HG03196 (cell line): ENCODE measurements around the gene SRSF10.
A peak's percentile ranks its signal among the peaks of the same experiment; 100 is the strongest.
"Not testable (repeated sequence)": the region's sequence is repeated elsewhere in the genome, so short reads cannot be mapped to it uniquely, and the experiment has no call there.

Source experiments
- ATAC-seq: cut with Tn5 transposase; IDR thresholded peaks from one replicate; pipeline ENCODE4 v1.9.1; 2021; ENCODE audit not compliant: unreplicated experiment

Gene SRSF10

DNA sequence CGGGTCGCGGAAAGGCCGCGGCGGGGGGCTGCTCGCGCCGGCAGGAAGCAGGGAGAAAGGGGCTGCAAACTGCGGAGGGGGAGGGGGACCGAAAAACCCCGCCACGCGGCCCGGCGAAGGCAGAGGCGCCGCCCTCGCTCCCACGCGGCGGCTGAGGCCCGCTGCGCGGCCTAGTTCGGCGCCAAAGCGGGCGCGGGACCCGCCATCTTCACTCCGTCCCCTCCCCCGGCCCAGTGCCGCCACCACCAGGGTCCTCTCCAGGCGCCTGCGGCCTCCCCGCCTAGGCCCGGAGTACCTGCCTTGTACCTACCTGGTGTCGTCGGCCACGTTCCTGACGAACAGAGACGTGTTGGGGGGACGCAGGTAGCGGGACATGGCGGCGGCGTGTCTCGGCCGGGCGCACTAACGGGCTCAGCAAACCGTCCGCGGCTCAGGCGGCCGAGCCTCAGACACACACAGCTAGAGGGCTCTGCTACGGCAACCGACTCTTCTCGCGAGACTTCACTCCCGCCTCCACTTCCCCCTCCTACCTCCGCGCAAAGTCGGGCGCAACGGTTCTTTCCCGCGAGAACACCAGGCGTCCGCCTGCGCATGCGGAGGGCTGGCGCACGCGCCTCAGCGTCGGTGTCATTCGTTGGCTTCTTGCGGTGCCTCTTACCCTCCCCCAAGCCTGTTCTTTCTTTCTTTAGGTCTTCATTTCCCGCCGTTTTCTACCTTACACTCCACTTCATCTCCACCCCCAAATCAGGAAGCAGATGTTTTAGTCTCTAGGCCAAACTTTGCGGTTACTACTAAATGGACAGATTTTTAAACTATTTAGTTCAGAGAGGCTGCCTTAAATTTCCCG is at the start of gene SRSF10:
Gene SRSF10 (minus strand): TSS at position 447 of the 847 bp plus-strand sequence. CDS start 72 bp downstream, at position 375.
- peak; percentile 93 for ATAC-seq

DNA sequence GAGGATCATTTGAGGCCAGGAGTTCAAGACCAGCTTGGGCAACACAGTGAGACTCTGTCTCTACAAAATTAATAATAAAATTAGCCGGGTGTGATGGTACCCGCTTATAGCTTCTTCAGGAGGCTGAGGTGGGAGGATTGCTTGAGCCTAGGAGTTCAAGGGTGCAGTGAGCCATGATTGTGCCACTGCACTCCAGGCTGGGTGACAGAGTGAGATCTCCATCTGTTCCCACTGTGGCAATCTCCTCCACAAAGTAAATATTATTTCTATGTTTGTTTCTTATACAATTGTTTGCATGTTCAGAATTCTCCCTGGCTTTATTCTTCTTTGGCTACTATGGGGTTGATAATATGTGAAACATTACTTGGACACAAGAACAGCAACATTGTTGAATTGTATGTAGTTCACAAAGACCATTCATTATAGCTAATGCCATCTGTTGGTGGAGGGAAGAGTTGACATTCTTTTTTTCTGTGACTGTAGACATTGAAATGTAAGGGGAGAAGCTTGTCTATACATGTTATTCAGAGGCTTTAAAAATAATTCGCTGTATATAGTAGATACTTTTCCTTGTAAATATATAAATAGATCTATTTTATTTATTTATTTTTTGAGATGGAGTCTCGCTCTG is 47.8 kb upstream of the SRSF10 start:
- ATAC-seq = no peak

DNA sequence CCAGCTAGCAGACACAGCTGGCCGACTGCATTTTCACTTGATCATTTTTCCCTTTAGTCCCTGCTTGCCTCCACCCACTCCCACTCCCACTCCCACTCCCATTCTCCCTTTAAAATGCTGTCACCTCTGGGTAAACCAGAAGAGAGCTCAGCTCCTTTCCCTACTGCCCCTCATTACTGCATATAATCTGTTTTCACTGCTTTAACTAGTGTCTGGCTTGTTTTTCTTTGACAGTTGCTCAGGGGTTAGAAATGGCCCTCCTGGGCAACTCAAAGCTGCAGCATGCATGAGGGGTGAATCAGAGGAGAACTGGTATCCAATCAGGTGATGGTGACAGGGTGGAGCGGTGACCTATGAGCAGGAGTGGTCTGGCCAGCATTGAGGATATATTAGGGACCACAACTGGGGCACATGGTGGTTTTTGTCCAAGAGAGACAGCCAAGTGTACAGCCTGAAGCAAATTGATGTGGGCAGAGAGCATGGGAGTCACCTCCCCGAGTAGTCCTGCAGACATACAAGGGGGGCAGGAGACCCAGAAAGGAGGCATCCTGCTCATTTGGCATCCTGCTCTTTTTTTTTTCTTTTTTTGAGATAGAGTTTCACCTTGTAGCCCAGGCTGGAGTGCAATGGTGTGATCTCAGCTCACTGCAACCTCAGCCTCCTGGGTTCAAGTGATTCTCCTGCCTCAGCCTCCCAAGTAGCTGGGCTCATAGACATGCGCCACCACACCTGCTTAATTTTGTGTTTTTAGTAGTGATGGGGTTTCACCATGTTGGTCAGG is 42.6 kb upstream of the SRSF10 start:
- ATAC-seq = no peak

DNA sequence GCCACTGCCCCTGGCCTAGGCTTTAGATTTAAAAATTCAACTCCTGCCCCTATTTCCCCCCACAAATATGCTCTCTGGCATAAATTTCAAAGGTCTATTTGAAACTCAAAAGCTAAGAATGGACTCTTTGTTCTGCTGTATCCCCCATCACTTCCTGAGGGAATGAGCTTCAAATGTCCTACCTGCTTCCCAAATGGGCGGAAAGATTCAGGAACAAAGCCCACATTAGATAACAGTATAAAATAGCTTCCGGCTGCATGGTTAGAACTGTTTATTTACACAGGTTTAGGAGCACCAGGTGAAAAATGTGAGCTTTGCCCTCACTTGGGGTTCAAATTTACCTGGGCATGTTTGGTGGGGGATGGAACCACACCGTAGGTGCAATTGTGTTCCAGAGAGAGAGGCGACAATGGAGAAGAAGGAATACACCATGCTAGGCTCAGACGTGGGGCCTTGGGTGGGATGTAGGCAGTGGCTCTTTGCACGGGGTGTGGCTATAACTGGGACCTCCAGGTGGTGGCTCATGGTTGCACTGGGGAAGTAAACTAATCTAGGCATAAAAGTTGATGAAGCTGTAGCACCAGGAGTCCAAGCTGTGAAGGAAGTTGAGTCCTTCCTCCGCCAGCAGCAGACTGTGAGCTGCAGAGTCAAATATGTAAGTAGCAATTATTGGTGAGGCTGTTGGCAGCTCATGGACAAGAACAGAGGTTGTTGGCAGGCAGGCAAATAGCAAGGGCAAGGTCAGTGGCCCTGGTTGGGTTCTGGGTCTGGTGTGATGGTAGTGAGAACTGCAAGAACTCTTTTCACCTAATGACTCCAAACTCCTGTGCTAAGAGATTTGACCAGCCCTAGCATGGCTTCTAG is 41.5 kb upstream of the SRSF10 start:
- no peak for ATAC-seq

DNA sequence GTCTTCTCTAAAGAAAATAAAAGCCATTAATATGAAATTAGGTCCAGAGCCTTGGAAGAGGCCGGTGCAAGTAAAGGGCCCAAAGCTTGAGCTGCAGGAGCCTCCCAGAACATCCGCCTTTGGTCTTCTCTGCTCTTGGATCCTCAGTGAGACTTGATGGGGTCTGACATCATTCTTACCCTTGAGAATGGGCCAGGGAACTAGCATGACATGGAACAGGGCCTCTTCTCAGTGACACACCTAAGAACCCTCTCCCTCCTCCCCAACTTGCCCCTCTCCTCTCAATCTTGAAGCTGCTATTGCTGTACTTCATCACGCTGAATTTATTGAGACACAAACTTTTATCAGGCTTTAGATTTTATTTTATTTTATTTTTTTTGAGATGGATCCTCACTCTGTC is 40.3 kb upstream of the SRSF10 start:
- no peak for ATAC-seq

DNA sequence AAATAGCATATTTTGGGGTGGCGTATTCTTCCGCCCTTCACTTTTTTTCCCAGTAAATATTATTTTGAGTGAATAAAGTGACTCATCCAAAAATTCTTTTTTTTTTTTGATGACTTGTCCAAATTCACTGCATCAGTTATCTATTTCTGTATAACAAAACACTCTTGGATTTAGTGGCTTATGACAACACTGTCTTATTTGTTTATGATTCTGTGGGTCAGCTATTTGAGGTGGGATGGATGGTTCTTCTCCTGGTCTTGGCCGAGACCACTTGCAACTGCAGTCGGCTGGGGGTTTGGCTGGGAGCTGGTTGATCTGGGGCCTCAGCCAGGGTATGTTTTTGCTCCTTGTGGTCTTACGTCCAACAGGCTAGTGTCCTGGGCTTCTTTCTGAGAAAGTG is 39.9 kb upstream of the SRSF10 start:
- no peak for ATAC-seq

DNA sequence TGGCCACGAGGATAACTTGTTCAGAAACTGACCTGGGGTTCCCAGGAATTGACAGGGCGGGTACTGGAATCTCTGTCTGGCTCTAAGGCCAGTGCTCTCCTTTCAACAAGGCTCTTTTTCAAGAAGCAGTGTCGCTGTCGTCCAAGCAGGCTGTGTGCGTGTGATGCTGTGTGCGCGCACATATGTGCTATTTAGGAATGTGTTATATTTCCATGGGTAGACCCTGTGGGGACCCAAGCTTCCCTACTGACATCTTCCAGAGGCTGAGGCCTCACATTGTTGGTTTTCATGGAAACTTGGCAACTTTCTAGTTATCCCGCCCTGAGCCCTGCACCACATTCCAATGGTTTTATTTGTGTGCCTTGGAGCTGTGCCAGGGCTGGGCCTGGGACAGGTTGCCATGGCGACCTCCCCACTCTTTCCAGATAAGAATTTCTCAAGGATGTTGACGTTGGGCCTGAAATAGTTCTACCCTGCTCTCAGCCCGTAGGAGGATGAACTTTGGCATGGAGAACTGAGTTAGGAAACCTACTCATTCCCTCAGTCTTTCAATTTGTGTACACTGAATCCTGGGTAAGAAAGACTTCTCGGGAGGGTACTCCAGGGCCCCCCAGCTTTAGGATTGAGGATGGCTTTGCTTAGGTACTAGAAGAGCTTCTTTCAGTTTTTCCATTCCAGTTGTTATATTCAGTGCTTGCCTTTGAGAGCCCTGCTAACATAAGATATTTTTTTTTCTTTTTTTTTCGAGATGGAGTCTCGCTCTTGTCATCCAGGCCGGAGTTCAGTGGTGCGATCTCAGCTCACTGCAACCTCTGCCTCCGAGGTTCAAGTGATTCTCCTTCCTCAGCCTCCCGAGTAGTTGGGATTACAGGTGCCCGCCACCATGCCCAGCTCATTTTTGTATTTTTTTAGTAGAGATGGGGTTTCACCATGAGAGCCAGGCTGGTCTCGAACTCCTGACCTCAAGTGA is 38.8 kb upstream of the SRSF10 start:
- ATAC-seq = no peak

DNA sequence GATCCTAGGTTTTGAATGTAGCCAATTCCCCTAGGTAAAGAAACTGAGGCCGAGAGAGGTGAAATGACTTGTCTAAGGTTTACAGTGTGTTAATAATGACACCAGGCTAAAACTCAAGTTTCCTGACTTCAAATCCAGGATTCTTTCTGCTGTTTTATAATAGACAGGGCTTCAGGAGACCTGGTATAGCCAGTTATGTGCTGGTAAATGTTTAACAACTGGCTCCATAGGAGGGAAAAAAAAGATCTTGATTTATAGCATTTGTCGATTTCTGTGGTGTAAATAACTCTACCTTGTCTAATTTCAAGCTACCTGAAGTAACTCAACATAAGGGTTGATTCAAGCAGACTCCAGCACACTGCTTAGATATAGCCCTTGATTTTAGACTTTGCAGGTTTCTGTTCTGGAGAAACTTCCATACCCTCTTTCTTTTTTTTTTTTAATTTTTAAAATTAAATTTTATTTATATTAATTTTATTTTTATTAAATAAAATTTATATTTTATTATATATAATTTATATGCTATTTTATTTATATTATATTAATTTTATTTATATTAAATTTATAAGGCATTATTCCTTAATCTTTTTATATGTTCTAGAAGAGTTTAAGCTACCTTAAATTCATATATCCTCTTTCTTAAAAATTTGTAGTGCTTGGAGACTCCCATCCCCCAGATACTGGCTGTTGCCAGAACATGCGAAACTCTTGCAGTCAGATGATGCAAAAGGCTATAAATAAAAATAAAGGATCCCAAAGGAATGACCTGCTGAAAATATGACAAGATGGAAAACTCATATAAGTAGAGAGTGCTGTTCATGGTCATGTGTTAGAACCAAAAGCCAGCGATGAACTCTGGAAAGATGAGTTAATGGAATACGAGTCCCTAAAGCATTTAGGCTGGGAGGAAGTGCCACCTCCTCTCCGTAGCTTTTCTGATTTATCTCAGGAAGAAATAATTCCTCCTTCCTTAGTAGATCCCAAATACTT is 35.4 kb upstream of the SRSF10 start:
- no peak for ATAC-seq

DNA sequence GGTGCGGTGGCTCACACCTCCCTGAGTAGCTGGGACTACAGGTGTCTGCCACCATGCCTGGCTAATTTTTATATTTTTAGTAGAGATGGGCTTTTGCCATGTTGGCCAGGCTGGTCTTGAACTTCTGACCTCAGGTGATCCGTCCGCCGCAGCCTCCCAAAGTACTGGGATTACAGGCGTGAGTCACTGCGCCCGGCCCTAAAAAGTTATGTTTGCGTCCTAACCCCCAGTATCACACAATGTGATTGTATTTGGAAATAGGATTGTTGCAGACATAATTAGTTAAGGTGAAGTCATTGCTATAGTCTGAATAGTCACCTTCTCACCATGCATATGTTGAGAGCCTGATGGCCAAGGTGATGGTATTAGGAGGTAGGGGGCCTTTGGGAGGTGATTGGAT is 32.8 kb upstream of the SRSF10 start:
- ATAC-seq = not testable (repeated sequence)

DNA sequence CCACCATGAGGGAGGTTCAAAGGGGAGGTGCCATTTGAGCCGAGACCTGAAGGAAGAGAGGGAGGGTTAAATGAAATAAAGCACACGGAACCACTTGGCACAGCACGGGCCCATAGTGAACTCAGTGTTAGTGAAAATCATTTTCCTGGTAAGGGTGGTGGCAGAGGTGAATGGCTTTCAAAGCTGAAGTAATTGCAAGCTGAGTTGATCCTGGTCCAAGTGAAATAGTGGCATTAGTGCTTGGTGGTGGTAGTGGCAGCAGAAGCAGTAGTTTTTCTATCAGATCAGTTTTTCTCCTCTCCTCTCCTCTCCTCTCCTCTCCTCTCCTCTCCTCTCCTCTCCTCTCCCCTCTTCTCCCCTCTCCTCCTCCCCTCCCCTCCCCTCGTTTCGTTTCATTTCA is 30.5 kb upstream of the SRSF10 start:
- no peak for ATAC-seq

DNA sequence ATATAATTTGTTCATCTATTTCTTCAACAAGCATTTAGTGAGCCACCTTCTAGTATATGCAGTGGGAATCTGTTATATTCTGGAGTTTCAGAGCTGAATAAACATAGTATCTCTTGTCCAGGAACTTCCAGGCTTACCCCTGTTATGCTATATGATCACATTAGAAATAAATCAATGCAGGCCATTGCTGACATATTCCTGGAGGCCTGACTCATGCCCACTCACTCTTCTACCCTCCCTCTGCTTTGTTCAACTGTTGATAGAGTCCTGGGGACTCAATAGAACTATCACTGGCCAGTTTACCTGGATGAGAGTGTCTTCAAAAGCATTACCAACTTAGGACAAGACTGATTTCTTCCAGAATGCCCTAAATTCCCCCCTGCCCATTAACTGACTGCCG is 29.3 kb upstream of the SRSF10 start:
- no peak for ATAC-seq

DNA sequence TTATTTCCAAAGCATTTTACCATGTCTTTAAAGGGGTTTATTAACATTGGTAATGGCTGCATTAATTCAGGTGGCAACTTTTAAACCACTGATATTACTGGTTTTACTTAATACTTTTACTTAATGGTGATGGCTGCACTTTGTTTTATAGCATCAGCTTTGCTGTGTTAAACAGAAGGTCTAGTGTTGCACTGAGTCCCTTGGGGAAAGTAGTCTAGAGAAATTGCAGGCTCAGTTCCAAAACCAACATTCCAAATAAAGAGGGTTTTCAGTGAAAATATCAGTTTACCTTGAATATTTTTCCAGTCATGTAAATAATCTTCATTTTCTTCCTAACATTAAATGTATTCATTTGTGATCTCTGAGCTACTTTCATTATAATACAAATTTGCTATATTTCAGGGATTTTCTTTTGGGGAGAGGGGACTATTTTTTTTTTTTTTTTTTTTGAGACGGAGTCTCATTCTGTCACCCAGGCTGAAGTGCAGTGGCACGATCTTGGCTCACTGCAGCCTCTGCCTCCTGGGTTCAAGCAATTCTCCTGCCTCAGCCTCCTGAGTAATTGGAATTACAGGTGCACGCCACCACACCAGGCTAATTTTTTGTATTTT is 28.6 kb upstream of the SRSF10 start:
- not testable (repeated sequence) for ATAC-seq

DNA sequence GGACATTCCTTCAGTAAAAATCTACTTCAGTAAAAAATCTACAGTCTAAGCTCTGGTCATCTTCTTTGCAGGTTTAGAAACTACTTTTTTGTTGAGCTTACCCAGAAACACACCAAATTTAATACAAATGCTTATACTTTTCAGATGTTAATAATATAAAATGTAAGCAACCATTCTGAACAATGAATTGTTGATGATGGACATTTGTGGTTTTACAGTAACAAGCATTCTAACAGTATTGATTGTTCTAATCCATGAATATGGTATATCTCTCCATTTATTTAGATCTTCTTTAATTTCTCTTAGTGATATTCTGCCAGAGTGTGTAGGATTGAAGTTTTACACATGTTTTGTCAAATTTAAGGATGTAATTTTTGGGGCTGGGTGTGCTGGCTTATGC is 27.0 kb upstream of the SRSF10 start:
- ATAC-seq = no peak

DNA sequence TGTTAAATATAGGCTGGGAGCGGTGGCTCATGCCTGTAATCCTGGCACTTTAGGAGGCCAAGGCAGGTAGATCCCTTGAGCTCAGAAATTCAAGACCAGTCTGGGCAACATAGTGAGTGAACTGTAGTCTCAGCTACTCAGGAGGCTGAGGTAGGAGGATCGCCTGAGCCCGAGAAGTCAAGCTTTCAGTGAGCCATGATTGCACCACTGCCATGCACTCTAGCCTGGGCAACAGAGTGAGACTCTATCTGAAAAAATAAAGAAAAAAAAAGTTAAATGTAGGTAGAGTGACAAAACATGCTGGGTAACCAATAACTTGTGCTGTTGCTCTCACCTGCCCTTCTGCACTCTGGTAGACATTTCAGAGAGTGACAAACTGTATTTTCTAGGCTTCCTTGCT is 25.0 kb upstream of the SRSF10 start:
- no peak for ATAC-seq

DNA sequence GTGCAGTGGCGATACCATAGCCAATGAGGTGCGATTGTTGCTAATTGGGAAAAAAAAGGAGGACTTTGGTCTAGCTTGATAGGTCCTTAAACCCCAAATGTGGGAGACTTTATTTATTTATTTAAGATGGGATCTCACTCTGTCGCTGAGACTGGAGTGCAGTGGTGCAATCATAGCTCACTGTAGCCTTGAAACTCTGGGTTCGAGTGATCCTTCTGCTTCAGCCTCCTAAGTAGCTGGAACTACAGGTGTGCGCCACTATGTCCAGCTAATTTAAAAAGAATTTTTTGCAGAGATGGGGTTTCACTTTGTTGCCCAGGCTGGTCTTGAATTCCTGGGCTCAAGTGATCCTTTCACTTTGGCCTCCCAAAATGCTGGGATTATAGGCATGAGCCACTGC is 24.0 kb upstream of the SRSF10 start:
- ATAC-seq = no peak

DNA sequence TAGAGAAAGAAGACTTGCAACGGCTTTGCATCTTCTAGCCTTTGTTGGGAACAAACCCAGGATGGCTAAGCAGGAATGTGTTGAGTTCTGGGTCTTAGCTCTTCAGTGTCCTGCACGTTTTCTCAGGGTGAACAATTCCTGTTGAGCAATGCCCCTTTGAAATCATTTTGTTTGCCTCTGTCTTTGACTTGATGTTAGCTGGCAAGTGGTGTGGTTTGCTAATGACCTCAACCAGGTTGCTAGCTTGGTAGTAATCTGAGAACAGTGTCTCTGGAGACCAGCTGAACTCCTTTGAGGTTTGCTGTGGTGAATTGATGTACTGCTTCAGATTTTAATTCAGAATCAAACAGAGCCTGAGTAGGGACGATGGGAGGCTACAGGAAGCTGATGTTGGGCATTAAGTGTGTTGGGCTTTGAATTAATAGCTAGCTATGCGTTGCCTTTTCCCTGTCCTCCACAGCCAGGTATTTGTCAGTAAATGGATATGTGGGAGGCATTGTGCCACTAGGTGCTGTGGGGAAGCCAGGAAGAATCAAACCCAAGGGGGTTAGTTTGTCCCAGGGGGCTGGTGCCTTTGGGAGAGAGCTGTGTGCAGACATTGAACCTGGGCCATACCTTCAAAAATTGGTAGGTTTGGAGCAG is 23.3 kb upstream of the SRSF10 start:
- no peak for ATAC-seq

DNA sequence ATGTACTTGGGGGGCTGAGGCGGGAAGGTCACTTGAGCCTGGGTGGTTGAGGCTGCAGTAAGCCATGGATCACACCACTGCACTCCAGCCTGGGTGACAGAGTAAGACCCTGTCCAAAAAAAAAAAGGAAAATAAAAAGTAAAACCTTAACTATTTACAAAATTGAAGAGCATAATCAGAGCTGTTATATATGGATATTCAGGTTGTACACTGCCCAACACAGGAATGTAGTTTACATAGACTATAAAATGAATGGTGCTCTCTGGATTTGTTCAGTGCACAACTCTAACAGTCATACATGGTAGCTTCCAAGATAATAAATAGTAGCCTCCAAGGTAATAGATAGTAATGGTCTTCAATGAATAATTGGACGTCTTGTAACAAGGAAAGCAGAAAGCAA is 22.6 kb upstream of the SRSF10 start:
- no peak for ATAC-seq
